Measurements from ENCODE around the gene SLC44A5.

GRCh38 chr1:75449998-75450397, 160.9 kb downstream of the SLC44A5 start:
- no peak for TF ChIP-seq POLR2A (IDR thresholded peaks at IDR 0.05; ENCODE audit: low read depth, low read length)
- TF ChIP-seq POLR2AphosphoS5 (IDR thresholded peaks at IDR 0.05; ENCODE audit: low read depth, low read length): no peak
